ENCODE results near the gene TEX36.
"Not testable (repeated sequence)": the region's sequence is repeated elsewhere in the genome, so short reads cannot be mapped to it uniquely, and the experiment has no call there.

TEX36 gene

GRCh38 chr10:125627646-125628045, 55.3 kb downstream of the TEX36 start:
- no peak for TF ChIP-seq CTCF (IDR thresholded peaks at IDR 0.05; ENCODE audit: control insufficient read depth, insufficient read depth, low read depth, low read length, missing control alignments)

GRCh38 chr10:125626671-125627070, 56.3 kb downstream of the TEX36 start:
- no peak overlapping the region for H3K4me3 ChIP-seq (ENCODE audit: control insufficient read depth, low read depth, low read length)
- TF ChIP-seq CTCF (IDR thresholded peaks at IDR 0.05; ENCODE audit: control insufficient read depth, insufficient read depth, low read depth, low read length, missing control alignments): no peak
- no peak for DNase-seq (ENCODE audit: low read depth)

More at GRCh38 chr10:125627646-125628045, 55.3 kb downstream of the TEX36 start:
- no peak for DNase-seq (ENCODE audit: low read depth)
- H3K4me3 ChIP-seq (ENCODE audit: control insufficient read depth, low read depth, low read length): no peak overlapping the region

GRCh38 chr10:125625586-125625985, 57.4 kb downstream of the TEX36 start:
- no peak overlapping the region for H3K4me3 ChIP-seq (ENCODE audit: control insufficient read depth, low read depth, low read length)
- TF ChIP-seq CTCF (IDR thresholded peaks at IDR 0.05; ENCODE audit: control insufficient read depth, insufficient read depth, low read depth, low read length, missing control alignments): no peak
- no peak for DNase-seq (ENCODE audit: low read depth)

- DNase-seq (ENCODE audit: low read depth): no peak
- no peak overlapping the region for H3K4me3 ChIP-seq (ENCODE audit: control insufficient read depth, low read depth, low read length)
- TF ChIP-seq CTCF (IDR thresholded peaks at IDR 0.05; ENCODE audit: control insufficient read depth, insufficient read depth, low read depth, low read length, missing control alignments): no peak
These were observed 58.2 kb downstream of the TEX36 start for GRCh38 chr10:125624800-125625199.

GRCh38 chr10:125621052-125621451, 61.9 kb downstream of the TEX36 start:
- no peak overlapping the region for H3K4me3 ChIP-seq (ENCODE audit: control insufficient read depth, low read depth, low read length)
- no peak for TF ChIP-seq CTCF (IDR thresholded peaks at IDR 0.05; ENCODE audit: control insufficient read depth, insufficient read depth, low read depth, low read length, missing control alignments)
- DNase-seq (ENCODE audit: low read depth): no peak

GRCh38 chr10:125620401-125620800, 62.6 kb downstream of the TEX36 start:
- no peak for TF ChIP-seq CTCF (IDR thresholded peaks at IDR 0.05; ENCODE audit: control insufficient read depth, insufficient read depth, low read depth, low read length, missing control alignments)
- DNase-seq (ENCODE audit: low read depth): no peak
- no peak overlapping the region for H3K4me3 ChIP-seq (ENCODE audit: control insufficient read depth, low read depth, low read length)

- DNase-seq (ENCODE audit: low read depth); H3K4me3 ChIP-seq (ENCODE audit: control insufficient read depth, low read depth, low read length): not testable (repeated sequence)
These were observed 69.9 kb downstream of the TEX36 start for GRCh38 chr10:125613062-125613461.
